Kidney capillary endothelial cell (primary cell): ENCODE data around the gene RASGEF1B.

ENCODE experiments used
- DNase-seq: peaks from one replicate; pipeline ENCODE4 v3.0.0-alpha.2; 2018; ENCODE audit warnings: low spot score

RASGEF1B gene

DNA sequence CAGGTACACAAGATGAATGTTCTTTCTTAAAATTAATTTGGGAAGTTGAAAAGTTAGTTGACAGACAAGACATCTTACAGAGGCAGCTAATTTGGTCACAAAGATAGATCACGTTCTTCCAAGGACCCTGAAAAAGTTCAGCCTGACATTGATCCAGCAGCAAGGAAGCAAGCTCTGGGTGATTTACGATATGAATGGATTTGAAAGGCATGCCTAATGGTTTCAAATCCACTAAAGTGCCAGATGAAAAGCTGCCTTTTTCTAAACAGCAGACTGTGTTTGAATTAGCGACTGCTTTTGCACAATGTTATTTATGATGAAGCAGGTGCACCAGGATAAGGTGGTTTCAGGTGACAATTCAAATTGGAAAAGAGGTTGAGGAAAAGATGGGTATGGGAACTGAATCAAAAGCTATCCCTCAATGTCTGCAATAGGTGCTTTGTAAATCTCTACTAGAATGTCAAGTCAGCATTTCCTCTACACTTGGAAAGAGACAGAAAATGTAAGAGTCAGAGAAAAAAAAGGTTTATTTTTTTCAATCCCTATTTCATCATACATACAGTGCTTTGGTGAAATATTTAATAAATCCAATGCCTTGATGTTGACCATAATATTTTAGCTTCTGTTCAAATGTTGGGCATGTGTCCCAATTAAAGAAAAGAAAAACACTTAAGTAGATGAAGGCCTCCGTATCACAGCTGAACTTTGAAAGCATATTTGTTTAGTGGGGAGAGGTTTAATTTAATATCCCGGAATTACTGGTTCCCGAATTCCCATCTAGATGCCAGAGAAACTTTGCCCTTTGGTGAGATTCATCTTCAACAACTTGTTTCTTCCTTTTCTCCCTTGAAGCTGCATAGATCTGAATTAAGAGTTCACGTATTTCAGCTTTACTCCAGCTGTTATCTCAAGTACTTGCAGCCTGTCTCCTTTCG is 6.0 kb downstream of the RASGEF1B start:
- no peak for DNase-seq

DNA sequence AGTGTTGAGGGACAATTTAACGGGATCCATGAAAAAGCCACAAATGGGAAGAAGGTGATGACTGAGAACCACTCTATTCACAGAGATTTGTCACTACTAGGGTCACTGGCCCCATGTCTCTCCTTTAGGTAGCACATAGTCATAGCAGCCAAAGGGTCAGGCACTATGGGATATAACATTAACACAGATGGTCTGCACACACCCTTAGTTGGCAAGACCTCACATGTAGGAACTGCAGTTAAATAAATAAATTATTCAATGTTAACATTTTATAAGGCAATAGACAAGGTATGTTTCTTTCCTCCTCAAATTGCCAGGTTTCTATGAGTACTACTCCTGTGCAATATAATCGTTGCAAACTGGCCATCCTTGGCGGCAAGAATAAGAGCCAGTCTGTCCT is 10.9 kb downstream of the RASGEF1B start:
- DNase-seq: no peak

DNA sequence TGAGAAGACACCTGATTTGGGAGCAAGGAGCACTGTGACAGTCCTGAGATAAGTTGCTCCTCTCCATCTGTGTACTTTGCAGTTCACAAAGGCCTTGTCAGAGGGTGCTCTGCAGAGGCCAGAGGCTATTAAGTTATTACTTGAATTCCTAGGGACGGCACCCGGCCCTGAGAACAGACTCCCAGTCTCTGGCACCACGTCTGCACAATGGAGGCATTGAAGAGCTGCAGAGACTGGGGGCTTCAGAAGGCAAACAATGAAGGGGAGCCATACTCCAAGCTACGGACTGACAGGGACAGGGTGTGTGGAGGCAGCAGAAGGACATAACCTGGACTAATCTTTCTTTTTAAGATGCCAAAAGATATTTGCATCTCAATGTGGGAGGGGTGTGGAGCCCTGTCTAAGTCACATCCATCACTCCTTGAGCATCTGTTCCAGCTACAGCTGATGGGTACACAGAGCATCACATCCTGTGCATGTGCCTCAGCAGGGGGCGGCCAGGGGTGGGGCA is 11.5 kb downstream of the RASGEF1B start:
- no peak for DNase-seq

DNA sequence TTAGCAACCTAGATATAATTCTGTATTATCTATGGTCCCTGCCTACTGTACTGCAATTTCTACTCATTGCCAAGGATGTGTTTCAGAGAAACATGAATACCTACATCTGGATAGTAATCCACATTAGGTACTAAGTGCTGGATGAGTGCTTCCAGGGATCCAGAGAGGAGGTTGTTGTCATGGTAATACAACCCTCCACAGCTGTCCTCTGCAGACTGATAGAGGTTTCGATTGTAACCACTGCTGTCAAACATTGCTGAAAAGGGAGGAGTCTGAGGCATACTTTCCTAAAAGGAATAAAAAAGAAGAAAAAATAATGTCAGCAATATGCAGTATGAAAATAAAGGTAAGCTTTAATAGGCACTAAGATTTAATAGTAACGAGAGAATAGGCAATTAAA is 12.5 kb downstream of the RASGEF1B start:
- no peak for DNase-seq

DNA sequence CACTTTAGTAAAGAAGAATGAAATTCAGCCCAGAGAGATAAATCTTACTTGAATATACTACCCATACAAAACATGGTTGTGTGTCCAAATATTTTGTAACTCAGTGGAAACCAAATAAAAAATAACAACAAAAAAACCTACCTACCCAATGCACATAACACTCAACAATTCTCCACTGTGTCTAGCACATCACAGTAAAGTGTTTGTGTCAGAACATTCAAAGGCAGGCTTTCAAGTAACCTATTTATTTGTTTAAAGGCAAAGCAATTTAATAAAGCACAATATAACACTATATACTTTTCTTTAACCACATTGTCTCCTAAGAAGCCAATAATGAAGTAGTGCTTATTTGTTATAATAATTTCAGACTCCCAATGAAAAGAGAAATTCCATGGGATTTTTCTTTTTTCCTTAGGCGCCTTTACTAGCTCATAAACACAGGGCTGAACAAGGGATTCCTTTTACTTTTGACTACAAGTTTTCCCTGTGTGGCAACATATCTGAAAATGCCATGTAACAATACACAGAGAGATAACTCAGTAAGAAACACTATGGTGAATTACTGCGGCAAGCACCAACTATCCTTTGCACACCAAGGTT is 13.7 kb downstream of the RASGEF1B start:
- DNase-seq: no peak

DNA sequence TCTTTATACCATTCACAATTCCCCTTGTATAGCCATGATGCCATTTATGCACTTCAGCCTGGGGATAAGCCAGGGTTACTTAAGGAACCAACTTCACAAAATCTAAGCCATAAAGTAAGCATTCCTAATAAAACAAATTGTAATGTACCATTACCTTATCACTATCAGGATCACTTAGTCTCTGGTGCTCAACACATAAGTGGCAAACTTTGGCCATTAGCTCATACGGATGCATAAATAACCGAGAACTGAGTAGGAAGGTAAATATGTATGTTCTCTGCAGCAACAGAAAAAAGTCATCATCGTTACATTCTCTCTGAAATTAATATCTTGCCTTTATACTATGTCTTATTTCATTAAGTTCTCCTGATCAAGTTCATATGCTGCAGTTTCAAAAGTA is 14.4 kb downstream of the RASGEF1B start:
- DNase-seq: no peak

DNA sequence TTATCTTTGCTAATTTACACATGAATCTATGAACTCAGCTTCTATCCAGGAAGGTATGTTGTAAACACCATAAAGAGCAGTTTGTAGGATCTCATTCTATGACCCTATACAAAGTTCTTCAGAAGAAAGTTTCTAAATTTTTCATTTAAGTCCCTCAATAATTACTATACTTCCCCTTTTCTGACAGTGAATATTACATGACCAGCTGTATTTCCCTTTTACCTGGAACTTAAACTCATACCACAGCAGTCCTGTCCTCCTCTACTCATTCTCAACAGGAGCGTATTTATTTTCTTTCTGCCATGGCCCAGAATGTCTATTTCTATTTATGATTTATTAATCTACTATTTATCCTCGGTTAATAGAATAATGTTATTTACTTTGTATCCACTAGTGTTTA is 15.8 kb downstream of the RASGEF1B start:
- DNase-seq: no peak

DNA sequence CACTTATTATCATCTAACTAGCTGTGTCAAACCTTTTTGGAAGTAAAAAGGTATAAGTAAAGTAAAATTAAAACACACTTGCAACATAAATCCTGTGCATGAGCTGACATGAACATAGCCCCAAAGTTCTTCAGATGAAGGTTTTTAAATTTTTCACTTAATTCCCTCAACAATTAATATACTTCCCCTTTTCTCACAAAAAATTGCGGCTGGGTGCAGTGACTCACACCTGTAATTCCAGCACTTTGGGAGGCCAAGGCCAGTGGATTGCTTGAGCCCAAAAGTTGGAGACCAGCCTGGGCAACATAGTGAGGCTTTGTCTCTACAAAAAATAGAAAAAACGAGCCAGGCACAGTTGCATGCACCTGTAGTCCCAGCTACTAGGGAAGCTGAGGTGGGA is 16.8 kb downstream of the RASGEF1B start:
- DNase-seq: no peak

DNA sequence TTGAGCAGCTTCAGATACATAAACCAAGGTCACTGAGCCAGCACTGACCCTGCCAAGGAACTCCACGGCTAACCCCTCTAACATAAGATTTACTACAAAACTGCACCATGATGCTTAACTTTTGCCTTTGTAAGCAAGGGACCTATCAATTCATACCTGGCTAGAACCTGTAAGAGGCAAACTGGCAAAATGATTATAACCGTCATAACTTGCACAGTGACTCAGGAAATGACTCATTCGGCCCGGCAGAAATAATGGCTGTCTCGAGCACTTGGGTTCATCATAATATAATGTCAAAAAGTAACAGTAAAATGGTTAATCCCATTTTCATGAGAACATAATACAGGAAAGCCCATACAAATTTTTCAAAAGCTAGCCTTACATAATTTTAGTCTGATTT is 17.2 kb downstream of the RASGEF1B start:
- DNase-seq: no peak

DNA sequence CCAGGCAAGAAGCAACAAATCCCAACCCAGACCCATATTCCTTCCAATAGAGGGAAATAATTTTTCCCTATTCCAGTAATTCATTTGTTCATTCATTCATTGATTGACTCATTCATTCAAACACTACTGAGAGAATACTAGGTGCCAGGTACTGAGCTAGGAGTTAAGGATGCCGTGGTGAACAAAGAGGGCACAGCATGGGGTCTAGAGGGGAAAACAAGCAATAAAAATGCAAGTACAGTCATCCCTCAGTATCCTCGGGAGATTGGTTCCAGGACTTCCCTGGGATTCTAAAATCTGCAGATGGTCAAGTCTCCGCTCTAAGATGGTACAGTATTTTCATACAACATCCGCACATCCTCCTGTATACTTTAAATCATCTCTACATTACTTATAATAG is 18.7 kb downstream of the RASGEF1B start:
- DNase-seq: no peak

DNA sequence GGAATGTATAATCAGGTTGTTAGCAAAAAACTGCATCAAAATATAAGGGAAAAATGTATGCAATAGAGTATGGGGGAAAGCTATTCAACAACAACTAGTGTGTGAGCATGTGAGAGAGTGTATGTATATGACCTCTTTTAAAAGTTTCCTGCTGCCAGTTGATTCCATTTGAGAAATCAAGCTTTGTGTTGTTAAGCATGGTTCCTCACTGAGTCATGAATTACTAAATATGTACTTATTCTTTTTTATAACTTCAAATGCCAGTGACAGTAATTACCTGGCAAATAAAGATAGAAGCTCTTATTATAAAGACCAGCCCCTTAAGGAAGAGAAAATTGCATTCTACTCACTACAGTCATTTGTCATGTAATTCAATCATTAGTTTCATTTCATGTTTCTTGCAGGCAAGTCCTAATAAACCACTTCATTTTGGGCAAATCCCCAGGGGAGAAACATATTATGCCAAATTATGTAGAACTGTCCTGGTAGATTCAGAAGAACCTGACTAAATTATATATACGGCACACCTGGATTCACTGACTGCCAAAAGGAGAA is 19.2 kb downstream of the RASGEF1B start:
- no peak for DNase-seq

DNA sequence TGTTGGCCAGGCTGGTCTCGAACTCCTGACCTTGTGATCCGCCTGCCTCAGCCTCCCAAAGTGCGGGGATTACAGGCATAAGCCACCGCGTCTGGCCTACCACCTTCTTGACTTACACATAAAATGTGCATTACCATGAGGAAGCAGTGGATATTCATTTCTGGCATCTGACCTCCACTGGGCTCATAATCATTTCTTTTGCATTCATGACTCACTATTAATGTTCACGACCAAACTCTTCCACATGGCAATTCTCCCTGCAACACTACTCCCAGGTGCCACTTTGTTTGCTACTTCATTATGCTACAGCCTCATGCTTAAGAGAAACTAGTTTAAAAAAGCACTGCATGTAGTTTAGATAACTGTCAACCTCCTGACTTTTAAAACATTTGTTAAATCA is 22.7 kb downstream of the RASGEF1B start:
- DNase-seq: no peak

DNA sequence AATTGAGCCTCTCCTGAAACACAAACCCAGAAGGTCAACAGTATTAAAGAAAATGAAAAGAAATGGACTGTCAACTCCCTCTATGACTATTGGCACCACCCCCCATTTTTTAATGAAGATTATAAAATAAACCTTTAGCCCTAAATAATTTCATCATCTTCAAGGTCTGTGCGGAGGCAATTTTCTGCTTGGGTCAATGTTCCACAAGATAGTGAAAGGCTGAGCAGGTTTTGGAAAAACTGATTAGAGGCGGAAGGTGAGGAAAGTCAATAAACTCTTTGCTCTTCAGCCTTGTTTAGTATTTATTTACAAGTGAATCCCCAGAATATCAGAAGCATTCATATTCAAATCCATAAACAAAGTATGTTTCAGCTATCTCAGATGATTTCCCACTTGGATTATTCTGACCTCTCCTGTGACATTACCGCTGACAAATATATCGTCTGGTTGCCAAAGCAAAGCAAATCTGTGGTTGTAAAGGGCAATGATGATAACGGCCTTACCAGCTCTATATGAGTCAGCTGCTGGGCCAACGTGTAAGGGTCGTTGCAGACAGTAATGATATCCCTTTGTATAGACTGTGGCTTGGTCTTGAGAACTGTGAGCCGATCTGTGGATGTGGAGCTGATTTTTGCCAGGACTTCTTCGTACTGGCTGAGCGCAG is 24.0 kb downstream of the RASGEF1B start:
- no peak for DNase-seq

DNA sequence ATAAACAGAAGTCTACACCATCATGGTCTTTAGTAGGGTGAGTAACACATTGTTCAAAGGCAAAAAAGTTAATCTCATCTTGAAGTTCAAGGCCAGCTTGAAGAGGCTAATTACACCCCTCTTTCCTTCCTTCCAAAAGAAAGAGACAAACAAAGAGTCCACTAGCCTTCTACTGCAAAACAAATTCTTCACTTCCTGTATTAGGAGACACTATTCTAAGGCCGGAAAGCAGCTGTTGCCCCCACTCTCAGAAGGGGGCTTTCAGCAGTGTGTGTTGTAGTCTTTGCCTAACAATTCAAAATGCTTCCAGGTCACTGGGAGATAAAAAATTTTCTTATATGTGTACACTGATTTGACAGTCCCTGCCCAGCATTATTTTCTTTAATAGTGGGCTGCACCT is 25.1 kb downstream of the RASGEF1B start:
- no peak for DNase-seq

DNA sequence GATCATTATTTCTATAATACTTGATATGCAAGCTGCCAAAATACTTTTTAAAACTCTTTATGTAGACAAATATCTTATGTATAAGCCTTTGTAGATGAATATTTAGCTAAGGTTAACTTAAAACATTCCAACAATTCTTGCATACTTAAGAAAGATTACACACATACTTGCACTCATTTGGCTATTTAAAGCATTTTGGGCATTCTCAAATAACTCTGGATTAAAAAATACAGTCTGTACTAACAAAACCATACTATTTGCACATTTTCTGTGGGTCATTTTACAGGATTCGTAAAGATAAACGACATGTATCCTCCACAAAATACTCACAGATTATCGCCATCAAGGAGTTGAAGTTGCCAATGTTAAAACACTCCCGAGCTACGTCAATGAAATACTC is 26.5 kb downstream of the RASGEF1B start:
- DNase-seq: no peak

DNA sequence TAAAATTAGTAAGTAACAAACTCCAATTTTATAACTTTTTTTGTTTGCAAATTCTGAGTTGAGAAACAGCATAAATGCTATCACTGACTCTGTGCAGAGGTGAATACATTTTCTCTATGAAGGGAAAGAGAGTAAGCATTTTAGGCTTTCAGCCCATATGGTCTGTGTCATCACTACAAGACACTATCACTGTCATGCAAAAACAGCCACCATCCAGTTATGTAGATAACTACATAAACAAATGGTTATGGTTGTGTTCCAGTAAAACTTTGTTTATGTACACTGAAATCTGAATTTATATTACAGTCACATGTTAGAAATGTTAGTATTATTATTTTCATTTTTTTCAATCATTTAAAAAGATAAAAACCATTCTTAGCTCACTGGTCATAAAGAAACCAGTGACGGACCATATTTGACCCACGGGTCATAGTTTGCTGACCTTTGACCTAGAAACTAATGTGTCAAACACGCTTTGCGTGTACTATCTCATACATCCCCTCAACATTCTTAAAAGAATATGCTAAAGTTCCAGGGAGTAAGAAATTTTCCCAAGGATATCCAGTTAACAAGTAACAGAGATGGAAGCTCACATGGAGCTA is 29.1 kb downstream of the RASGEF1B start:
- DNase-seq: no peak

DNA sequence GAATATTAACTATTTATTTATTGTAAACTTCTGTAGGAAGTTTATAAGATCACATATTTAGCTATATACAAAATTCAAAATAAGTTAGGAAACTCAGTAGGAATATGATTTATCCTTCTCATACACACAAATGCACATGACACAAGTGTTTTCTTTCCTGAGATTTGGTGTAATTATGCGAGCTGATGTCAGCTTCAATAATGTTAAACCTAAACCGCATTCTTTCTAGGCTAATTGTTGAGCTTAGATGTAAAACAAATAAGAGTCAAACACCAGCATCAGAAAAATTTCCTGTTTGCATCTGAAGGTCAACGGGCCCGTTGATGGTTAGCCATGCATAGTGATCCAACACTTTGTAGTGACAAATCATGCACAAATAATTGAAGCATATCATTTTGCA is 30.8 kb downstream of the RASGEF1B start:
- no peak for DNase-seq

DNA sequence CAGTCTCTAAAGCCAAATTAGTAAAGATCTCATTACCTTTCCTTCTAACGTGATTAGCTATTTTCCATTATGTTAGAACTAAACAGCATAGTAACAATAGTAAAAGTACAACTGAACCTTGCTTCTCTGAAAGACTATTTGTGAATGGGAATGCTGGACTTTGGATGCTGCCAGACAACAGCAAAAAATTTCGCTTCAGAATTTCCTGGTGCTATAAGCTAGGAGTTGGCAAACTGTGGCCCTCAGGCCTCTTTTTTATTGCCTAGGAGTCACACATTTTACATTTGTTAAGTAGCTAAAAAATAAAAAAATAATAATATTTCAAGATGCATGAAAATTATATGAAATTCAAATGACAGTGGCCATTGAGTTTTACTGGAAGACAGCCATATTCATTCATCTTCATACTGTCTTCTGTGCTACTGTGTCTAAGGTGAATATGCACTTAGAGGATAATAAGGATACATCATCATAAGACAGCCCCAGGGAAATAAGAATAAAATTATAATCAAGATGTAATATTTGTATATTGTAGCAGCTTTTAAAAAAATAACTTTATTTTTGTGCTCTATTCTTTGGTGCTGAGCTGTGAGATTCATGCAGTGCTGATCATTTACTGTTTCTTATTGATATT is 34.6 kb downstream of the RASGEF1B start:
- DNase-seq: no peak

DNA sequence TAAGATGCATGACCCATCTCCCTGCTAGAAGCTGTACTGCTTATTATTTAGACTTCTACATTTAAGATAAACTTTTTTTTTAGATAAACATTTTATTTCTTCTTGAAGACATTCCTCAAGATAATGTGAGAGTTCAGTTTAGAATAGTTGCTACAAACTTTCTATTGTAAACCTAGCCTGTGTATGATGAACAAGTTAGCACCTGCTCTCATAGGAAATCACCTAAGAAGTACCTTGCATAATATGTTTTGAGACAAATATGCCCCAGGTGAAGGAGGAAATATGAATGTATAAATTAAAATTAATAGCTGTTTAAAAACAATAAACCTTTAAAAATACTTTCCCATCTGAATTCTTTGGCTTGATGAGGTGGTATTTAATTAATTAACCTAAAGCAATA is 35.6 kb downstream of the RASGEF1B start:
- no peak for DNase-seq

DNA sequence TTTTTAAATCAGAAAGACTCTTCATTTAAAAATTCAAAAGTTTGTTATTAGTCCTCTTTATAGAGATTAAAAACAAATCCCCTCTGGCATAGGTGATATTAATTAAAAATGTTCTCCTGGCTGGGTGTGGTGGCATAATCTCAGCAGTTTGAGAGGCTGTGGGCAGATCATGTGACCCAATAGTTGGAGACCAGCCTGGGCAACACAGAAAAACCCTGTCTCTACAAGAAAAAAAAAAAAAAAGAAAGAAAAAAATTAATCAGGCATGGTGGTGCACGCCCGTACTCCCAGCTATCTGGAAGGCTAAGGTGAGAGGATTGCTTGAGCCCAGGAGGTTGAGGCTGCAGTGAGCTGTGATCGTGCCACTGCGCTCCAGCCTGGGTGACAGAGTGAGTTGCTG is 38.9 kb downstream of the RASGEF1B start:
- DNase-seq: no peak

DNA sequence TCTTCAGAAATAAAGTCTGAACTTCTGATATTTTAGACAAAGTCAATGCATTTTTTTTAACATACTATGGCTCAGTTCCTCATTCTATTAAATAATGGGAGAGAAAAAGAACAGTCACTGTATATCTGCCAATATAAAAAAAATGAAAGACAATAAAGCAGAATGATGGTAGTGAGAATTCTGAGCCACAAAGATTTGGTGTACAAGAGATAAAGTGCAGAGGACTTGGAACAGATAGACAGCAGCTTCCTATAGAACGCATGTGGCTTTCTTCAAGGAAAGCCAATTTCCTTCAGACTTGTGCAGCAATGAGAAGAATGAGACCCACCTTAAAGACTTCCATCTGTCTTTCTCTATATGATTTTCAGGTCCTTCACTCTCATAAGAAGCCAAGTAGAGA is 39.7 kb downstream of the RASGEF1B start:
- no peak for DNase-seq

DNA sequence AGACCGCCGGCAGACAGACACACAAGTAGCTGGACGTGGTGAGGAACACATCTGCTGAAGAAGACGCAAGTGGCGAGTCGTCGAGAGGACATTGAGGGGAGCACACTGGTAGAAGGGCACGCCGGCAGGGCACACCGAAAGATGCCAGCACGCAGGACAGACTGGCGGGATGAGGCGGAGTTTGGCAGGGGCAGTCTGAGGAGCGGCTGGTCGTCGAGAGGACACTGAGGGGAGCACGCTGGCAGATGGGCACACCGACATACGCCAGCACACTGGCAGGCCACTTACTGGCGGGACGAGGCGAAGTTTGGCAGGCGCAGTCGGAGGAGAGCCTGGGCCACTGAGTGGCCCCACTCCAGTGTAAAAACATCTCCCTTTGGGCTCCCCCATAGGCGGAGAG is 42.1 kb downstream of the RASGEF1B start:
- DNase-seq: no peak
